HepG2 (cell line): ENCODE data around the gene CTNNA3. TPM values are rescaled to one million over a fixed set of nuclear protein-coding genes. Genes with fewer than 3 reads are reported as not detected.

Experiments
- ATAC-seq: fragments of 200-7000 bp; cut with Tn5 transposase; 3 replicates; pipeline ENCODE4 v1.9.1; 2020; ENCODE audit warnings: mild to moderate bottlenecking, moderate library complexity
- BruUV-seq: library from RNA; stranded (reverse); fragments of 400-500 nt; replicated peaks from 2 replicates; lab custom pipeline; 2021; lab: Mats Ljungman, UMichigan
- CTCF ChIA-PET: fragments of 300-600 bp; formaldehyde crosslinking; extraction: SDS; loops from one replicate; lab custom pipeline; 2021; ENCODE audit warnings: low total read pairs, inconsistent platforms, low intra/inter-chr PET ratio; lab: Yijun Ruan, JAX
- POLR2A ChIA-PET: fragments of 350-600 bp; sonication (Branson Sonifier 250); formaldehyde crosslinking; loops from one replicate; lab custom pipeline; 2020; ENCODE audit warnings: antibody characterized with exemption, inconsistent platforms; lab: Yijun Ruan, JAX
- DNase-seq: peaks from one replicate; pipeline ENCODE4 v3.0.0-alpha.2; 2015; ENCODE audit warnings: low spot score
- FAIRE-seq: peaks from 3 replicates; lab custom pipeline; 2011; peaks lifted over from hg19 to GRCh38; lab: Jason Lieb, UNC
- H2AFZ ChIP-seq: one replicate; pipeline ENCODE4 v1.6.1; 2011; ENCODE audit warnings: low read length, inconsistent platforms
- H3K27ac ChIP-seq: fragments of 300-600 bp; 3 replicates; pipeline ENCODE4 v1.8.0; 2011; ENCODE audit warnings: mixed run types, mild to moderate bottlenecking, mixed read lengths, low read length, inconsistent platforms; ENCODE audit not compliant: insufficient read depth; ENCODE audit errors: extremely low read length
- H3K27me3 ChIP-seq, 2 experiments: fragments of 200-600 bp in 1 of 2; 2 replicates in 1 of 2; 3 replicates in 1 of 2; pipeline versions ENCODE4 v1.6.0 to v1.8.0; 2011; ENCODE audit warnings: low read length in 2 of 2, mild to moderate bottlenecking in 2 of 2, moderate library complexity in 2 of 2, inconsistent platforms in 1 of 2; ENCODE audit not compliant: insufficient read depth in 2 of 2, control insufficient read depth in 1 of 2
- H3K36me3 ChIP-seq, 2 experiments: fragments of 200-600 bp in 1 of 2; replicated peaks in 1 of 2; 2 replicates in 1 of 2; 3 replicates in 1 of 2; pipeline versions ENCODE4 v1.5.1 to v1.8.0; 2011; ENCODE audit warnings: low read length in 2 of 2, inconsistent platforms in 1 of 2; ENCODE audit not compliant: insufficient read depth in 2 of 2, control insufficient read depth in 1 of 2
- H3K4me1 ChIP-seq: 2 replicates; pipeline ENCODE4 v1.5.1; 2012; ENCODE audit warnings: low read length, inconsistent platforms; ENCODE audit not compliant: insufficient read depth
- H3K4me2 ChIP-seq: 2 replicates; pipeline ENCODE4 v1.6.0; 2011; ENCODE audit warnings: low read depth, low read length, inconsistent platforms
- H3K4me3 ChIP-seq, 3 experiments: fragments of 200-600 bp in 1 of 3; sonication (generic), shearing (Covaris generic) in 1 of 3; replicated peaks in 1 of 3; 2 replicates each; pipeline ENCODE4 v1.5.1; 2011 to 2016; ENCODE audit warnings: low read length in 3 of 3, inconsistent platforms in 2 of 3, low read depth in 2 of 3, mild to moderate bottlenecking in 2 of 3, control low read depth in 1 of 3, mixed read lengths in 1 of 3; ENCODE audit not compliant: insufficient read depth in 1 of 3
- H3K79me2 ChIP-seq: one replicate; pipeline ENCODE4 v1.6.1; 2011; ENCODE audit warnings: low read length, inconsistent platforms; ENCODE audit not compliant: insufficient read depth
- H3K9ac ChIP-seq: 2 replicates; pipeline ENCODE4 v1.6.0; 2011; ENCODE audit warnings: mild to moderate bottlenecking, low read depth, low read length, inconsistent platforms; ENCODE audit not compliant: insufficient read depth
- H3K9me3 ChIP-seq: 2 replicates; pipeline ENCODE4 v1.5.1; 2012; ENCODE audit warnings: mild to moderate bottlenecking, low read length
- H4K20me1 ChIP-seq: 2 replicates; pipeline ENCODE4 v1.6.0; 2011; ENCODE audit warnings: inconsistent platforms, mild to moderate bottlenecking, low read length, moderate library complexity; ENCODE audit not compliant: insufficient read depth
- EEA1 ChIP-seq: sonication (generic); formaldehyde crosslinking; IDR thresholded peaks from 2 replicates; pipeline ENCODE4 v1.5.1; 2020; ENCODE audit warnings: mild to moderate bottlenecking, missing genetic modification reagents, borderline replicate concordance
- KDM6A ChIP-seq: IDR thresholded peaks from 2 replicates; pipeline ENCODE4 v1.6.1; 2016; ENCODE audit warnings: low read depth
- MLXIP ChIP-seq: sonication (generic); formaldehyde crosslinking; IDR thresholded peaks from 2 replicates; pipeline ENCODE4 v1.9.0; 2021; ENCODE audit warnings: missing genetic modification reagents, borderline replicate concordance
- ZFP41 ChIP-seq: sonication (generic); formaldehyde crosslinking; IDR thresholded peaks from 2 replicates; pipeline ENCODE4 v1.4.0; 2020; ENCODE audit warnings: mild to moderate bottlenecking, missing genetic modification reagents, borderline replicate concordance
- ZNF234 ChIP-seq: sonication (generic); formaldehyde crosslinking; conservative IDR thresholded peaks from 2 replicates; pipeline ENCODE4 v1.5.1; 2020; ENCODE audit warnings: mild to moderate bottlenecking, missing genetic modification reagents
- ZNF3 ChIP-seq: IDR thresholded peaks from 2 replicates; pipeline ENCODE4 v1.7.0; 2017; ENCODE audit warnings: inconsistent platforms
- WGBS: methylation state at CpG from one replicate; pipeline ENCODE4 v1.1.6; 2017; ENCODE audit warnings: low lambda C conversion rate; 5-methylcytosine and 5-hydroxymethylcytosine counted together
- in situ Hi-C: cut with HindIII; loops from 2 replicates; pipeline ENCODE4 v1.10.0; 2017; ENCODE audit warnings: low pct_unique_long_range_greater_than_20kb; ENCODE audit not compliant: extremely low pct_ligation_motif_present
- intact Hi-C: fragments of 100-400 bp; cut with micrococcal nuclease; formaldehyde crosslinking; loops from one replicate; pipeline ENCODE4 v1.10.0; 2022; ENCODE audit not compliant: unreplicated experiment
- polyA plus RNA-seq, 8 experiments: library from polyadenylated mRNA; depleted of rRNA in 3 of 8; stranded (reverse) in 7 of 8; unstranded in 1 of 8; fragments of >200 nt; fragmentation: Illumina TruSeq in 4 of 8; extraction: Trizol in 4 of 8; gene quantifications; 2 replicates each; pipeline versions ENCODE4 v1.2.1 to v1.2.3, GENCODE V29; 2011 to 2016; ENCODE audit warnings: low read depth in 4 of 8, missing spikeins in 1 of 8, mixed read lengths in 1 of 8; ENCODE audit not compliant: insufficient read depth in 1 of 8
- total RNA-seq, 5 experiments: library from RNA; depleted of rRNA; stranded (reverse); fragments of >200 nt; fragmentation: Illumina TruSeq; extraction: Trizol; gene quantifications; 2 replicates each; pipeline ENCODE4 v1.2.3, GENCODE V29; 2016; ENCODE audit warnings: low read depth in 1 of 5
- TF ChIP-seq, protein P1 (sequence below): sonication (generic); formaldehyde crosslinking; IDR thresholded peaks from 2 replicates; pipeline ENCODE4 v1.8.1; 2023; ENCODE audit warnings: mild to moderate bottlenecking, missing genetic modification reagents

The CTNNA3 gene
- total and polyA plus RNA-seq, 2 of the 13 experiments (the other 11 are each of a cell fraction or from before 2014, with no cell fraction given), result not detected

DNA sequence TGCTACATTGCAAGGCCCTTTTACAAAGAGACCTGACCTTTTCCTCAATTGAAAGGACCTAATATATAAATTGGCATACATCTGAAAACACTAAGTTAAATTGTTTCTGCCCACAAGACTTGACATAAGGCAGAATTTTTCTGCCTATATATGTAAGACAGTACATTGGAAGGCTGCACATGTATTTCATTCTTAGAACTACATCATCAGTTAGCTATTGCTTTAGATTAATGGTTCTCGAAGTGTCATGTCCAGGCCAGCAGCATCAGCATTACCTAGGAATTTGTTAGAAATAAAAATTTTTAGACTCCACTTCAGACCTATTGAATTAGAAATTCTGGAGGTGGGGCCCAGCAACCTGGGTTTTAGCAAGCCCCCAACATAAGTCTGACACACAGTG, 396.2 kb downstream of the CTNNA3 start:
- WGBS, result 0% methylated on average over 1 of the region's 1 CpG
- FAIRE-seq (no peak), ATAC-seq (no peak), DNase-seq (no peak)
- Histone ChIP-seq H3K27ac (no peak overlapping the region), H2AFZ (no peak overlapping the region), H3K9ac (no peak overlapping the region), H3K36me3 (no peaks in the 10 kb centered on the region), H3K4me1 (no peaks in the 10 kb centered on the region), H4K20me1 (no peaks in the 10 kb centered on the region), H3K4me3 (no peak overlapping the region), H3K27me3 (no peaks in the 10 kb centered on the region; a peak in 1 of 5 replicates), H3K4me2 (no peak overlapping the region), H3K79me2 (no peaks in the 10 kb centered on the region), H3K9me3 (no peaks in the 10 kb centered on the region)
- ChIA-PET CTCF (no interaction called here), POLR2A (no interaction called here)
- intact Hi-C loops, result no loop called here
- BruUV-seq, result no TSS peak
- TF ChIP-seq MLXIP (CRISPR knock-in tag) (no peak), ZNF234 (no peak), KDM6A (CRISPR knock-in tag) (no peak), ZNF3 (CRISPR knock-in tag) (no peak), ZFP41 (CRISPR knock-in tag) (no peak), EEA1 (CRISPR knock-in tag) (no peak)
- TF ChIP-seq, protein P1, sequence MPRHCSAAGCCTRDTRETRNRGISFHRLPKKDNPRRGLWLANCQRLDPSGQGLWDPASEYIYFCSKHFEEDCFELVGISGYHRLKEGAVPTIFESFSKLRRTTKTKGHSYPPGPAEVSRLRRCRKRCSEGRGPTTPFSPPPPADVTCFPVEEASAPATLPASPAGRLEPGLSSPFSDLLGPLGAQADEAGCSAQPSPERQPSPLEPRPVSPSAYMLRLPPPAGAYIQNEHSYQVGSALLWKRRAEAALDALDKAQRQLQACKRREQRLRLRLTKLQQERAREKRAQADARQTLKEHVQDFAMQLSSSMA (CRISPR knock-in tag), result no peak
- in situ Hi-C loops, result no loop called here
